ENCODE measurements around the gene LHFPL3.

DNA sequence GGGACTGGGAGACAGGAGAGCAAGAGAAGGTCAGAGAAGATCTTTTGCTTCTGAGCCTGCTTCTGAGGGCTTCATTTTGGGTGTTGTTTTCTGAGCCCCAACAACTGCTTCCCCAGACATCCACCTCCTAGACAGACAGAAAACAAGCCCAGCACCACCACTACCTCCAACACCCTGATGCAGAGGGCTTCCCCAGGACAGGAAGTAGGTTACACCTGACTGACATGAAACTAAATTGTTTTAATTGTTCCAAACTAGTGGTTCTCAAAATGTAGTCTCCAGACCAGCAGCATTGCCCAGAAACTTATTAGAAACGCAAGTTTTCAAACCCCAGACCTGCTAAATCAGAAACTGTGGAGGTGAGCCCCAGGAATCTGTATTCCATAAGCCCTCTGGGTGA is 522.0 kb downstream of the LHFPL3 start:
- TF ChIP-seq, protein P1, sequence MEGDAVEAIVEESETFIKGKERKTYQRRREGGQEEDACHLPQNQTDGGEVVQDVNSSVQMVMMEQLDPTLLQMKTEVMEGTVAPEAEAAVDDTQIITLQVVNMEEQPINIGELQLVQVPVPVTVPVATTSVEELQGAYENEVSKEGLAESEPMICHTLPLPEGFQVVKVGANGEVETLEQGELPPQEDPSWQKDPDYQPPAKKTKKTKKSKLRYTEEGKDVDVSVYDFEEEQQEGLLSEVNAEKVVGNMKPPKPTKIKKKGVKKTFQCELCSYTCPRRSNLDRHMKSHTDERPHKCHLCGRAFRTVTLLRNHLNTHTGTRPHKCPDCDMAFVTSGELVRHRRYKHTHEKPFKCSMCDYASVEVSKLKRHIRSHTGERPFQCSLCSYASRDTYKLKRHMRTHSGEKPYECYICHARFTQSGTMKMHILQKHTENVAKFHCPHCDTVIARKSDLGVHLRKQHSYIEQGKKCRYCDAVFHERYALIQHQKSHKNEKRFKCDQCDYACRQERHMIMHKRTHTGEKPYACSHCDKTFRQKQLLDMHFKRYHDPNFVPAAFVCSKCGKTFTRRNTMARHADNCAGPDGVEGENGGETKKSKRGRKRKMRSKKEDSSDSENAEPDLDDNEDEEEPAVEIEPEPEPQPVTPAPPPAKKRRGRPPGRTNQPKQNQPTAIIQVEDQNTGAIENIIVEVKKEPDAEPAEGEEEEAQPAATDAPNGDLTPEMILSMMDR (conservative IDR thresholded peaks at IDR 0.05; ENCODE audit: low read length) = no peak
- no peak for TF ChIP-seq EZH2phosphoT487 (IDR thresholded peaks at IDR 0.05; ENCODE audit: borderline replicate concordance, low read depth, low read length)

Measured in OCI-LY7 (cell line).